ENCODE results near the gene BMP3. TPM values are rescaled to one million over a fixed set of nuclear protein-coding genes. Genes with fewer than 3 reads are reported as not detected.

Gene BMP3
- total RNA-seq, 1 donor from 2014 or later = 0.25 TPM

DNA sequence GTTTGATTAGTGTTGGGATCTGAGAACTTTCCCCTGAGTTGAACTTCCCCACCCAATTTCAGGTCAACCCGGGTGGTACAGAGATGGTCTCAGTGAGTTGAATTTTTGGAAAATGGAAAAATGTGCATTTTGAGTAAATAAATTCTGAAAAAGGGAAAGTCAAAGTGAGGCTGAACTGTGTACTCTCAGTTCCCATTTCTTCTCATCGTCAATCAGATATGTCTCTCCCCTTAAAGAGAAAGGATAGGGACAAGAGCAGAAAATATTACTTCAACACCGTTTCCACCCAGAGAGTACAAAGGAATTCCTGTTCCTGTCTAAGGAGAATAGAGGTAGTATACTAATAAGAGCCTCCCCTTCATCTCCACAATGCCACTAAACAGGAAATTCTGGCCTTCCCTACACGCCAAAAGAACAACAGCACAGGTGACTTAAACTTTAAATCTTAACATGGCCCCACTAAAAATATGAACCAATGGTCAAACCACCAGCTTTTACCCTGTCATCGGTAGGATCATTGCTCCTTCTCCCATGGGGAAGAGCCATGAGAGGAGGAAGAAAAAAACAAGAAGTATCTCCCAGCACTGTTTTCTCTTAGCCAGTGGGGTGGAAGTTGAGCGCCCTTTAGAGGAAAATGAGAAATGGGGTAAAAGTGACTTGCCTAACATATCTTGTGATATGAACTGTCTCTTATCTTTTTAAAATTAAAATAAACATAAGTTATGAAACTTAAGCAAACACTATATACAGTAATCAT lies 30.3 kb downstream of the BMP3 start:
- Histone ChIP-seq H3K36me3 (no peaks in the 10 kb centered on the region), H3K27ac (no peak overlapping the region), H3K27me3 (no peaks in the 10 kb centered on the region), H3K9me3 (no peaks in the 10 kb centered on the region), H3K4me1 (no peaks in the 10 kb centered on the region), H3K4me3 (no peak overlapping the region)
- intact Hi-C loops (cut with DNase I) = no loop called here
- no peak for DNase-seq (ENCODE audit: extremely low spot score in 2 of 2)
- no peak for TF ChIP-seq POLR2AphosphoS5 (IDR thresholded peaks at IDR 0.05; ENCODE audit: insufficient read depth in 1 of 2, low read depth in 1 of 2)
- TF ChIP-seq, protein P1, sequence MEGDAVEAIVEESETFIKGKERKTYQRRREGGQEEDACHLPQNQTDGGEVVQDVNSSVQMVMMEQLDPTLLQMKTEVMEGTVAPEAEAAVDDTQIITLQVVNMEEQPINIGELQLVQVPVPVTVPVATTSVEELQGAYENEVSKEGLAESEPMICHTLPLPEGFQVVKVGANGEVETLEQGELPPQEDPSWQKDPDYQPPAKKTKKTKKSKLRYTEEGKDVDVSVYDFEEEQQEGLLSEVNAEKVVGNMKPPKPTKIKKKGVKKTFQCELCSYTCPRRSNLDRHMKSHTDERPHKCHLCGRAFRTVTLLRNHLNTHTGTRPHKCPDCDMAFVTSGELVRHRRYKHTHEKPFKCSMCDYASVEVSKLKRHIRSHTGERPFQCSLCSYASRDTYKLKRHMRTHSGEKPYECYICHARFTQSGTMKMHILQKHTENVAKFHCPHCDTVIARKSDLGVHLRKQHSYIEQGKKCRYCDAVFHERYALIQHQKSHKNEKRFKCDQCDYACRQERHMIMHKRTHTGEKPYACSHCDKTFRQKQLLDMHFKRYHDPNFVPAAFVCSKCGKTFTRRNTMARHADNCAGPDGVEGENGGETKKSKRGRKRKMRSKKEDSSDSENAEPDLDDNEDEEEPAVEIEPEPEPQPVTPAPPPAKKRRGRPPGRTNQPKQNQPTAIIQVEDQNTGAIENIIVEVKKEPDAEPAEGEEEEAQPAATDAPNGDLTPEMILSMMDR (IDR thresholded peaks at IDR 0.05) = no peak
- no peak for TF ChIP-seq POLR2A (IDR thresholded peaks at IDR 0.05)

DNA sequence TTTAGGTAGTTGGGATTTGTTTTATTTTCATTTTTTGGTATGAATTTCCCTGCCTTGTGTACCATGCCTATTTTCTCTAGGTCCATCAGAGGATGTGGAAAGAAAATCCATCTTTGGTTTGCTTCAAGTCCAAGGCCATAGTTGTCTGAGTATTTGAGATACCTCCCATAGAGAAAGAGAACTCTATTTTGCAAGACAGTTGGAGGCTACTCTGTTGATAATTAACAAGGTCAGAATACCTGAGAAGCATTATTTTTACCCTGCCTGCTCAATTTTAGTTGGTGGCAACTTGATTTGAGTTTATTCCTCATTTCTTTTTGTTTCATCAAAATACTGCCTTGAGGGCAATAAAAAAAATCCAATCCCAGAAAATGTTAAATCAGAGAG lies 30.8 kb downstream of the BMP3 start:
- no peaks in the 10 kb centered on the region for H3K4me1 ChIP-seq
- intact Hi-C loops (cut with DNase I) = no loop called here
- no peaks in the 10 kb centered on the region for H3K9me3 ChIP-seq
- H3K36me3 ChIP-seq = no peaks in the 10 kb centered on the region
- H3K27me3 ChIP-seq = no peaks in the 10 kb centered on the region
- no peak overlapping the region for H3K4me3 ChIP-seq
- TF ChIP-seq POLR2AphosphoS5 (IDR thresholded peaks at IDR 0.05; ENCODE audit: insufficient read depth in 1 of 2, low read depth in 1 of 2) (no peak), POLR2A (IDR thresholded peaks at IDR 0.05) (no peak)
- TF ChIP-seq, protein P1 (IDR thresholded peaks at IDR 0.05) = no peak
- H3K27ac ChIP-seq = no peak overlapping the region
- DNase-seq (ENCODE audit: extremely low spot score in 2 of 2) = no peak

DNA sequence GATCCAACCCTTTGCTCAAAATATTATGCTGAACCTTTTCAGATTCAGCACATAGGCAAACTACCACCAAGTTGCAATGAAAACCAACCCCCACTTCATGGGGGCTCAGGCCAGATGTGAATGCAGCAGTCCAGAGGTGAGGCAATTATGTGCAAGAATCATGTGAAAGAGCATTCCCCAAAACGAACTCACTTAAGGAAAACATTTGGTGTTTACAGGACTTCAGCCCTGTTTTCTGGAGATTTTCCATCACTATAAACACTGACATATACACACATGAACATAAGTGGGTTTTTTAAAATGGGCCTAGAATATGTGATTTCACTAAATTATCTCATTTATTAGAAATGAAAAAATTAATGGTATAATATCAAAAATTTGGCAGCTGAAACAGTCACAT lies 31.5 kb downstream of the BMP3 start:
- TF ChIP-seq POLR2A (IDR thresholded peaks at IDR 0.05) (no peak), POLR2AphosphoS5 (IDR thresholded peaks at IDR 0.05; ENCODE audit: insufficient read depth in 1 of 2, low read depth in 1 of 2) (no peak)
- TF ChIP-seq, protein P1 (IDR thresholded peaks at IDR 0.05) = no peak
- H3K4me3 ChIP-seq = no peak overlapping the region
- intact Hi-C loops (cut with DNase I) = no loop called here
- H3K9me3 ChIP-seq = no peaks in the 10 kb centered on the region
- DNase-seq (ENCODE audit: extremely low spot score in 2 of 2) = no peak
- H3K27ac ChIP-seq = no peak overlapping the region
- H3K27me3 ChIP-seq = no peaks in the 10 kb centered on the region
- H3K36me3 ChIP-seq = no peaks in the 10 kb centered on the region
- H3K4me1 ChIP-seq = no peaks in the 10 kb centered on the region

DNA sequence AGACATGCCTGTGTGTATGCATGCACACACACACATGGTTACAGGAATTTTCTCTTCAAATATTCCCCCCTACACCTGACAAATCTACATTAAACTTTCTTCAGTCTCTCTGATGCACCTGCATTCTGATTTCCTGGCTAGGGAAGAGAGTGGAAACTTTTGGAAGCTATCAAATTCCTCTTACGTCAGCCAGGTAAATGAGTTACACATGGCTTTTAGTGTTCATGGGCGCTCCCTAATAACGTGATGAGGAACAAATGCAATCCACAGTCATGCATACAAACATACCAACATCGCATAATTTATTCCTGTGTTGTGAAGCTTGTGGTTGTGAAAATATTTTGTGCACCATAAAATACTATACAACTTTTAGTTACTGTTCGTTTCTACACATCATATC lies 34.9 kb downstream of the BMP3 start:
- intact Hi-C loops (cut with DNase I) = no loop called here
- H3K27ac ChIP-seq = no peak overlapping the region
- H3K27me3 ChIP-seq = no peaks in the 10 kb centered on the region
- no peaks in the 10 kb centered on the region for H3K4me1 ChIP-seq
- no peak overlapping the region for H3K4me3 ChIP-seq
- H3K36me3 ChIP-seq = no peaks in the 10 kb centered on the region
- TF ChIP-seq POLR2A (IDR thresholded peaks at IDR 0.05) (no peak), POLR2AphosphoS5 (IDR thresholded peaks at IDR 0.05; ENCODE audit: insufficient read depth in 1 of 2, low read depth in 1 of 2) (no peak)
- TF ChIP-seq, protein P1 (IDR thresholded peaks at IDR 0.05) = no peak
- no peaks in the 10 kb centered on the region for H3K9me3 ChIP-seq
- no peak for DNase-seq (ENCODE audit: extremely low spot score in 2 of 2)

DNA sequence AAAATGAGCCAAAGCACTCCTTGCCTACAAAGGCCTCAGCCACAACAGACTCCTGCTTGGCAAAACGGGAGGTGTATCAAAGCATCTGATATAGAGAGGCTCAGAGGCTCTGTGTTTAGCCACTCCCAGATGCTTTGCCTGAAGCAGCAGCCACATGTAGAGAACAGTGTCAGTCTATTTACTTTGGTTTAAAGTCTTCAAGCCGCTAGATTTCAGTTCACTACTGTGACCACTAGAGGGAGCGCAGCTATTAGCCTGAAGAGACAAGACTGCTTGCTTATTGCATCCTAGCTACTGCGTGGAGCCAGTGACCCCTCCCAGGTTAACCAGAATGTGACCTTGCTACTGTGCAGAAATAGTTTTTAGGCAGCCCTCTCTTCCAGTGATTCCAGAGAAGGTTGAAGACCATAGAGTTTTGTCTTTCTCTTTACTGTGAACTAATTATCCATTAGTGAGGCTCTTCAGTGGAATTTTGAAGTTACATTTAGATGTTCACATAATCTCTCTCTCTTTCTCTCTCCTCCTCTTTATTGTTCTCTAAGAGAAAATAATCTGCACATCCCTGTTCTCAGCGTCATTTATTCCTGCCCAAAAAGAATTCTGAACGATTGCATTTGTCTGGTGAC lies 39.3 kb downstream of the BMP3 start:
- Histone ChIP-seq H3K9me3 (no peaks in the 10 kb centered on the region), H3K4me1 (no peaks in the 10 kb centered on the region), H3K27ac (no peak overlapping the region), H3K4me3 (no peak overlapping the region), H3K27me3 (no peaks in the 10 kb centered on the region), H3K36me3 (no peaks in the 10 kb centered on the region)
- intact Hi-C loops (cut with DNase I) = loop anchor here (10.0 kb wide), 1 partner anchor 285 kb away; no protein-coding TSS in a partner anchor
- TF ChIP-seq POLR2A (IDR thresholded peaks at IDR 0.05) (no peak), POLR2AphosphoS5 (IDR thresholded peaks at IDR 0.05; ENCODE audit: insufficient read depth in 1 of 2, low read depth in 1 of 2) (no peak)
- TF ChIP-seq, protein P1 (IDR thresholded peaks at IDR 0.05) = peak; percentile 61 to 72 (median 70)
- DNase-seq (ENCODE audit: extremely low spot score in 2 of 2) = no peak
